ENCODE results near the gene CPNE5. TPM values are rescaled to one million over a fixed set of nuclear protein-coding genes. Genes with fewer than 3 reads are reported as not detected.
"Not testable (repeated sequence)": the region's sequence is repeated elsewhere in the genome, so short reads cannot be mapped to it uniquely, and the experiment has no call there.

CPNE5 gene
- total RNA-seq, 1 donor from 2014 or later = 1.00 TPM

DNA sequence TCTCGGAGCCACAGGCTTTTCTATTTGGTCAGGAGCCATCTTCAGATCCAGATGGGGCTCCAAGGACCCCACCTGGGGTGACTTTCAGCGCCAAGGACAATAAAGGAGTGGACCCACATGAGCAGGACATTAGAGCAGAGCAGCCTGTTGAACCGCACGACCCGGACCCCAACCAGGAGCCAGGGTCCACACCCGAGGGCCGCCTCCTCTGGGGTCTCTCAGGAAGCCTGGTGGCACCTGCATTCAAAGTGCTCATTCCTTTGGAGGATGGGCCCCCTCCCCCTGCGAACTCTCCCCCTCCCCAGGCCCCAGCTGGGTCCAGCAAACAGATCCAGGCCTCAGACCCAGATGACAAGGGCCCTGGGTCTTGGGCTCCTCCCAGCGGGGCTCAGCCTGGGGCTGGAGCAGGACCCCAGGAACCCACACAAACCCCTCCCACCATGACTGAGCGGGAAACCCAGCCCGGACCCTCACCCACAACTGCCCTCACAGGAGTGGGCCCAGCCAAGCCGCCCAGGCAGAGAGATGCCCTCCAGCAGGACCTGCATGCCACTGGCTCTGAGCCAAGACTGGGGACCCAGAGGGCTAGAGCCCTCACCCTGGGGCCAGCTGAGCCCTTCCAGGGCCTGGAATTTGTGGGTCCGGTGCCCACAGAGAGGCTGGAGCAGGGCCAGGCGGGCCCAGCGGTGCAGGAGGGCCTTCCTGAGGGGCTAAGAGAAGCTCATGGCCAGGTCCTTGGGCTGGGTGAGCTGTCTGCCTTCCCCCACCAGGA lies 117.7 kb downstream of the CPNE5 start:
- ATAC-seq = no peak

DNA sequence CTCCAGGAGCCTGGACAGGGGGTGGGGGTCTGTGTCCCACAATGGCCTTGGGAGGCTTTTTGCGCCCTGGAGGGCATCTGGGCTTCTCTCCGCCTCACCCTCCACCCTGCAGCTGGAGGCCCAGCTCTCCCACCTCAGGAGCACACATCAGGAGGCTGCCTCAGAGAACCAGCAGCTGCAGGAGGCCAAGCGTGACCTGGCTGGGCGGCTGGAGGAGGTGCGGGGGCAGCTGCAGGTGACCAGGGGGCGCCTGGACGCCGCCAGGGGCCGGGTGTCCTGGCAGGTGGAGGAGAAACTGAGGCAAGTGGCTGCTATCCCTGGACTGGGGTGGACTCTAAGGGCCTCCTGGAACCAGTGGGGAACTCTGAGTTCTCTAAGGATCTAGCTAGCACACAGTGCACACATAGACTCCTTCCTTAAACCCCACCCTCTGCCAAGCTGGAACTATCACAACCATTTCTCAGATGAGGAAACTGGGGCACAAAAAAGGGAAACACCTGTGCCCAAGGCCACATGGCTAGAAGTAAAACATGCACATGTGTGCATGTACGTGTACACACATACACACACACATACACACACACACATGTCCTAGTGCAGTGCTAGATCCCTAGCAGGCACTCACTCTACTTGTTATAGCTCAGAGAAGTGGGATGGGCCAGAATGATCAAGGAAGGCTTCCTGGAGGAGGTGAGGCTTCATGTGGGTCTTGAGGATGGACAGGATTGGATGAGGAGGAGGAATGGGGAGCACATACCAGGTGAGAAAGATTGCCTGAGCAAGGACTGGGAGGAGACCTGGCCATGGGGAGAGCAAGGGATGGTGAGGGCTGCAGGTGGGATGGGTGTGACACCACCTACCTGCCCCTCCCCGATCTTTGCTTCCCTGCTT lies 118.7 kb downstream of the CPNE5 start:
- ATAC-seq = no peak

DNA sequence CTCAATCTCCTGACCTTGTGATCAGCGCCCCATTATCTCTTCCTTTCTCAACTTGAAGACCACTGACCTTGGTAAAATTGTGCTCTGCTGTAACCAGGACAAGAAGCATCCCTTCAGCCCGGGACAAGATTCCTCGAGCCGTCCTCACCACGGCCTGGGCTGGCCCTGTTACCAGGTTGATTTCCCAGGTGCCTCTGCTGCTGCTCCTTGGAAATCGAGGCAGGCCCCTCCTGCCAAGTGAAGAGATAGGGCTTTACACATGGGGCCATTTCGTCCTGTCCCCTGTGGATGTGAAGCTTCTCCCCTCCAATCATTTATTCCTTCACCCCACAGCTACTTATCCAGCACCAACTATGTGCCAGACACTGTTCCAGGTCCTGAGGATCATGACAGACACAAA lies 120.1 kb downstream of the CPNE5 start:
- no peak for ATAC-seq

- no peak for ATAC-seq
These were observed 120.7 kb downstream of the CPNE5 start for GRCh38 chr6:36718560-36718959.

DNA sequence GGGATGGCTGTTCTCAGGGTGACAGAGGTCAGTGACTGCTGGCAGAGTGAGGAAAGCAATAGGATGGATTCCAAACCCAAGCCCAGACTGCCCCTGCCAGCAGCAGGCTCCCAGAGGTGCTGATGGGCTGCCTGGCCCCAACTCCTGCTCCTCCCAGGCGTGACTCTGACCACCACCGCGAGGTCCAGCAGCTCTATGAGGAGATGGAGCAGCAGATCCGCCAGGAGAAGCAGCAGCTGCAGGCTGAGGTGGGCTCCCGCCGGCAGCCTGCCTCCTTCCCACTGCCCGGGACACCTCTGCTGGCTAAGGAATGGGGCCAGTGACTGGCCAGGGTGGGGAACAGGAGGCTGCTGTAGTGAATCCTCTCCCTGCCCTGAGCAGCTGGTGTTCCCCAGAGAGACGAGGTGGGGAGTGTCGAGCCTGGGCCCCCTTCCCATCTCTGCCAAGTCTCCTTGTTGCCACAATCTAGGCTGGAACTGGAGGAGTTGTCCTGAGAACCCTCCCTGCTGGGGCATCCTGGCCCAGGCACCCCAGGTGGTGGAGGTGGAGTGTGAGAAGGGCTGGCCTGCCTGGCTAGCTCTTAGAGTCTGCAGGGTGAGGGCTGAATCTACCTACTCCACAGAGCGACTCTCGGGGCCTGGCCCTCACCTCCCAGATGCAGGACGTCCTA lies 121.2 kb downstream of the CPNE5 start:
- peak; percentile 11 for ATAC-seq

- ATAC-seq = no peak
These were observed 121.9 kb downstream of the CPNE5 start for GRCh38 chr6:36717231-36717825.

GRCh38 chr6:36716476-36717093 lies 122.7 kb downstream of the CPNE5 start:
- peak; percentile 92 for ATAC-seq

- no peak for ATAC-seq
These were observed 123.8 kb downstream of the CPNE5 start for GRCh38 chr6:36715469-36715868.

DNA sequence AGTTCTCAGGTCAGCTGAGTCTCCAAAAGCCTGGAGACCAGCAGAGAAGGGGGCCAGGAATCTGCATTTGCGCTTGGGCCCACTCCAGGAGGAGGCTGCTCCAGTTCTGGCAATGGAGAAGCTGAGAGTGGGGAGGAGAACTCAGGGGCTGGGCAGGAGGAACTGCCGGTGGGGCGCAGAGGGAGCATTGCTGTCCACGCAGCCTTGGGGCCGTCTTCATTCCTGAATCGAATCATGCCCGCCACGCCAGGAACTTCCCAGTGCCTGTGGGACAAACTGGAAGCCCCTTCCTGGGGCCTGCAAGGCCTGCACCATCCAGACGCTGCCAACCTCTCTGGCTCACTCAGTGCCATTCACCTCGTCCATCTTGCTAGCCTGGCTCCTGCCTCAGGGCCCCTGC lies 124.7 kb downstream of the CPNE5 start:
- no peak for ATAC-seq

- ATAC-seq = no peak
These were observed 125.4 kb downstream of the CPNE5 start for GRCh38 chr6:36713846-36714245.

DNA sequence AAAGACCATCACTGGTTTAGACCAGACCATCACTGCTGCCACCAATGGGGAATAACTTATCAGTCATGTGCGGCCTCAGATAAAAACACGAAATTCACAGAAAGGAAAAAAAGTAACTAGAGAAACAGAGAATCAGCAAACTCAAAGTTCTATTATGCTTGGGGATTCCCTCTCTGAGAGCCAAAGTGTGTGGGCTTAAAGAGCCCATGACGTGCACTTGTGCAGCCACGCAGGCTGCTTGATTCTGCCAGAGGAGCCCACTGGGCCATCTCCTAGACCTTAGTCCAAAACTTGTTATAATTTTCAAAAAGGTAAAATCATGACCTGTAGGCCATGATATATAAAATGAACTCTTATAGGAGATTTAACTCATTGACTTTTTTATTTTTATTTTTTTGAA lies 126.4 kb downstream of the CPNE5 start:
- ATAC-seq = no peak

DNA sequence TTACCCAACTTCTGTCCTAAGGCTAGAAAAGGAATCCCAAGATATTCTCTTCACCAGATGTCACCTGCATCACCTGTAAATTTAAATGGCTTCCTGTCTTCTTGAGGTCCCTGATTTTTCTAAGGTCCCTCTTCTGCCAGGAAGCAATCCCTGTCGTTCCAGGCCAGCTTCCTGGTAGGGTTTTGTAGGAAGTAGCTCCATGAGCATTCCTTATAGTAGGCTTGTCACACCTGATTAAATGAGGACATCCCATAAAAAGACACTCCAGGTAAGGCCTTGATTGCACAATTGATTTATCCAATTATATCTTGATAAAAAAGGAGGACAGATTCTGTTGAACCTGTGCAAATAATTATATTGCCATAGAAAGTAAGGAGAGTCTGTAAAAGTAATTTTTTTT lies 132.9 kb downstream of the CPNE5 start:
- ATAC-seq = no peak

GRCh38 chr6:36704961-36705577 lies 134.2 kb downstream of the CPNE5 start:
- ATAC-seq = not testable (repeated sequence)

DNA sequence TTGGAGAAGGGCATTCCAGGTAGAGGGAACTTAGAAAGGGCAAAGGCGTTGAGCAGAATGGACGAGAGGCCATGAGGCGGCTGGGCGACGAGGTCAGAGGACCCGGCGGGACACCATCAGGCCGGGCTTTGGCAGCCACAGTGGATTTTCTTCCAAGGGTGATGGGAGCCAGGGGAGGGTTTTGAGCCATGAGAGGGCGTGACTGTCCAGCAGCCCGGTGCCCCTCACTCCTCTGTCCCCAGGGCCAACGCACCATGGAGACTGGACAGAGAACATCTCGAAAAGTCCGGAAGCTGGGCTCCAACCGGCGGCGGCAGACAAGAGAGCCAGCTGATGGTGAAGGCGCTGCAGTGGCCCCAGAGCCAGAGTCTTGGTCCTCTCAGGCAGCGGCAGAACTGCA lies 135.3 kb downstream of the CPNE5 start:
- no peak for ATAC-seq

DNA sequence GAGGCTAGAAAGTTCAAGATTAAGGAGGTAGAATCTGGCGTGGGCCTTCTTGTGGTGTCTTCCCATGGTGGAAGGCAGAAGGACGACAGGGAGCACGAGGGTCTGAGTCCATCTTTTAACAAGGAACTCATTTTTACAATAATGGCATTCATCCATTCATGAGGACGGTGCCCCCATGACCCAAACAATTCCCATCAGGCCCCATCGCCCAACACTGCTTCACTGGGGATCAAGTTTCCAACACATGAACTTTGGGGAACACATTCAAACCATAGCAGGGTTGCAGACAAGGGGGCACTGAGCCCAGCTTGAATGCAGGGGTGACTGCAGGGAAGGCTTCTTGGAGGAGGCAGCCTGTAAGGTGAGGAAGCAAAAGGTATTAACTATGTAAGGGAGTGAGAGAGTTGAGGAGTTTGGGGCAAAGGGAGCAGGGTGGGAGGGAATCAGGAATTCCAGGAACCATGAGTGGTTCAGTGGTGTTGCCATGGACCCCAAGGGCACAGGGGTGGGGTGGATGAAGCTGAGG lies 136.1 kb downstream of the CPNE5 start:
- no peak for ATAC-seq

DNA sequence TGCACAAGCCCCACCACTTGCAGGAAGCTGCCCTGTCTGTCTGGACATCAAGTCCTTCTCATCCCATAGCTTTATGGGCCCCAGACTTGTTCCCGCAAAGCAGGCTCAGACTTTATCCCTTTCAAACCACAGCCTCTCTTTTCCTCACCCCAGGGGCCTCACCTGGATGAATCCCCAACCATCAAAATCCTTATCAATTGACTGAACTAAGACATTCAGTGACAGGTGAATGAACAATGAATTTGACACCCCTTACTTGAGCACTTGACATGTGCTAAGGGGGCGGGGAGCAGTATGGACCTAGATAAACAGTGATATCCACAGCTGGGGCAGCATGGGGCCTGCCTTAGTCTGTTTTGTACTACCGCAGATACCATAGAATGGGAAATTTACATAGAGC lies 136.6 kb downstream of the CPNE5 start:
- ATAC-seq = no peak

DNA sequence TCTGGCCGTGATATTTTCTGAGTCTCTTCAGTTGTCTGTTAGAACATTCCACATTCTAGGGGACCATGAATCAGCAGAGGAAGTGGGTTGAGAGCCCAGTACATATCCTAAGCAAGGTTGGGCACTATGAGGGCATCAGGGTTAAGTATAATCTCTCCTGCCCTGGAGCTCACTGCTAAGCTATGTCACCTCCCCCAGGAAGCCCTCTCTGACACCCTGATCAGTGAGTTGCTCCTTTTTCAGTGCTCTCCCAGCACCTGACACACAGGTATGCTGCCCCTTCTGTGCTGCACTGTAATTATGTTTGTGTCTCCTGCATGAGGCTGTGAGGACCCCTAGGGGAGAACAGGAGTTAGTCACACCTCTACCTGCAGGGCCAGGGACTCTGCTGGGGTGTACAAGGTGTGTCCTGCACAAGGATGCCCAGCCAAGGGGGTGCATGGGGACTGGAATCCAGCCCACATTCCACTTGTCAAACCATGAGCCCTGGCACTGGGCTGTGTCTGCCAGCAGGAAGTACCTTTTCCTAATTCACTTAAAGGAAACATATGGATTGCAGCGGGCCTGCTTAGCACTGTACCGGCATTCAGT lies 137.7 kb downstream of the CPNE5 start:
- ATAC-seq = peak; percentile 68

- ATAC-seq = no peak
These were observed 138.4 kb downstream of the CPNE5 start for GRCh38 chr6:36700831-36701230.

DNA sequence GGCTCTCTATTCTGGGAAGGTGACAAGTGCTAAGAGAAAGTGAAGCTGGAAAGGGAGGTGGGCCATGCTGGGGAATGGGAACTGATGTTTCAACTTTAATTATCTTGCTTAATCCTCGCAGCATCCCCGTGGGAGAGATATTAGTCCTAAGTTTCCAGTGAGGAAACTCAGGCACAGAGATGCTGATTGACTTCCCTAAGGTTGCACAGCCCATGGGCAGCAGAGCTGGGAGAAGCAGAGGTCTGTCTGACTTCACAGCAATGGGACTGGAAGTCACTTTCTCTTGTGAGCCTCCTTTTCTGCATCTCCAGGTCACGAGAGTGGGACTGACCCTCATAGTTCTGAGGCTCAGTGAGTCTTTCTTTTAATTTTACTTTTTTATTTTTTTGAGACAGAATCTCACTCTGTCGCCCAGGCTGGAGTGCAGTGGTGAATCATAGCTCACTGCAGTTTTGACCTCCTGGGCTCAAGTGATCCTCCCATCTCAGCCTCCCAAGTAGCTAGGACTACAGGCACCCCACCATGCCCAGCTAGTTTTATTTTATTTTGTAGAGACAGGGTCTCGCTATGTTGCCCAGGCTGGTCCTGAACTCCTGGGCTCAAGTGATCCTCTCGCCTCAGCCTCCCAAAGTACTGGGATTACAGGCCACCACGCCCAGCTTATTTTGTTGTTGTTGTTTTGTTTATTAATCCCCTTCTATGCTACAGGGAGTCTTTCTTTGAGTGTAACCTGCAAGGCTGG lies 139.0 kb downstream of the CPNE5 start:
- no peak for ATAC-seq

GRCh38 chr6:36699348-36699747 lies 139.9 kb downstream of the CPNE5 start:
- ATAC-seq = no peak

- no peak for ATAC-seq
These were observed 140.4 kb downstream of the CPNE5 start for GRCh38 chr6:36698871-36699271.
